Esophagus squamous epithelium (tissue), 4 donors: ENCODE data around the gene CCDC106.

Source experiments
- POLR2A ChIP-seq, 4 donors: fragments of 450-650 bp; IDR thresholded peaks; one replicate each; pipeline ENCODE4 v1.6.1; 2017; ENCODE audit warnings: antibody characterized with exemption in 4 of 4, mild to moderate bottlenecking in 4 of 4, moderate library complexity in 3 of 4
- TF ChIP-seq, protein P1 (sequence below), 6 experiments: fragments of 450-650 bp in 4 of 6; fragments of 200-600 bp in 2 of 6; sonication (generic) in 2 of 6; IDR thresholded peaks; one replicate each; pipeline ENCODE4 v1.5.1; 2016 to 2019; ENCODE audit warnings: antibody characterized with exemption in 6 of 6, mild to moderate bottlenecking in 4 of 6, moderate library complexity in 4 of 6

DNA sequence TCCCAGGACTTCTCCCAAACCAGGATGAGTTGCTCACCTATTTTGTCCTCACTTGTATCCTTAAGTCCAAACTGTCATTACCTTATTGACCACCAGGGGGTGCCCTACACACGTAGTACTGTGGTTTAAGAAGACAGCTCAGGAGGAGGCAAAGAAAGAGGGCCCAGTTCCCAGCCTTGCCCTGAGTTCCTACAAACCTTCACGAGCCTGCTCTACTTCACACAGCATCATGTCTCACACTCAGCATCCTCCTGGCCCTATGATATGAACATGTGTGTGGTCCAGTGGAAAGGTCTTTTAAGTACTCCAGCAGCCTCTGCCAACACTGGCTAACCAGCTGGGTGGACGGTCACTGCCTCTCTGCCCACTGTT, 15.6 kb upstream of the CCDC106 start:
- no peak for TF ChIP-seq POLR2A (IDR thresholded peaks at IDR 0.05)
- TF ChIP-seq, protein P1, sequence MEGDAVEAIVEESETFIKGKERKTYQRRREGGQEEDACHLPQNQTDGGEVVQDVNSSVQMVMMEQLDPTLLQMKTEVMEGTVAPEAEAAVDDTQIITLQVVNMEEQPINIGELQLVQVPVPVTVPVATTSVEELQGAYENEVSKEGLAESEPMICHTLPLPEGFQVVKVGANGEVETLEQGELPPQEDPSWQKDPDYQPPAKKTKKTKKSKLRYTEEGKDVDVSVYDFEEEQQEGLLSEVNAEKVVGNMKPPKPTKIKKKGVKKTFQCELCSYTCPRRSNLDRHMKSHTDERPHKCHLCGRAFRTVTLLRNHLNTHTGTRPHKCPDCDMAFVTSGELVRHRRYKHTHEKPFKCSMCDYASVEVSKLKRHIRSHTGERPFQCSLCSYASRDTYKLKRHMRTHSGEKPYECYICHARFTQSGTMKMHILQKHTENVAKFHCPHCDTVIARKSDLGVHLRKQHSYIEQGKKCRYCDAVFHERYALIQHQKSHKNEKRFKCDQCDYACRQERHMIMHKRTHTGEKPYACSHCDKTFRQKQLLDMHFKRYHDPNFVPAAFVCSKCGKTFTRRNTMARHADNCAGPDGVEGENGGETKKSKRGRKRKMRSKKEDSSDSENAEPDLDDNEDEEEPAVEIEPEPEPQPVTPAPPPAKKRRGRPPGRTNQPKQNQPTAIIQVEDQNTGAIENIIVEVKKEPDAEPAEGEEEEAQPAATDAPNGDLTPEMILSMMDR (IDR thresholded peaks at IDR 0.05), result peak; percentile 85 to 94 (median 92)
